ENCODE measurements around the gene PROP1.
"Not testable (repeated sequence)": the region's sequence is repeated elsewhere in the genome, so short reads cannot be mapped to it uniquely, and the experiment has no call there.

GRCh38 chr5:177953101-177953500 lies 42.9 kb downstream of the PROP1 start:
- not testable (repeated sequence) for TF ChIP-seq POLR2A, CTCF (IDR thresholded peaks at IDR 0.05)
